OCI-LY7 (cell line): ENCODE results near the gene MDFIC.

ENCODE experiments used
- CTCF ChIP-seq: fragments of 200-600 bp; sonication (generic); conservative IDR thresholded peaks from 2 replicates; pipeline ENCODE4 v1.5.1; 2014; ENCODE audit warnings: mild to moderate bottlenecking, antibody characterized with exemption, low read length, moderate library complexity, mixed read lengths
- EZH2phosphoT487 ChIP-seq: fragments of 200-600 bp; sonication (generic); IDR thresholded peaks from 2 replicates; pipeline ENCODE4 v1.6.1; 2018; ENCODE audit warnings: low read depth, borderline replicate concordance, mild to moderate bottlenecking, mixed run types, antibody characterized with exemption, low read length, moderate library complexity, mixed read lengths

DNA sequence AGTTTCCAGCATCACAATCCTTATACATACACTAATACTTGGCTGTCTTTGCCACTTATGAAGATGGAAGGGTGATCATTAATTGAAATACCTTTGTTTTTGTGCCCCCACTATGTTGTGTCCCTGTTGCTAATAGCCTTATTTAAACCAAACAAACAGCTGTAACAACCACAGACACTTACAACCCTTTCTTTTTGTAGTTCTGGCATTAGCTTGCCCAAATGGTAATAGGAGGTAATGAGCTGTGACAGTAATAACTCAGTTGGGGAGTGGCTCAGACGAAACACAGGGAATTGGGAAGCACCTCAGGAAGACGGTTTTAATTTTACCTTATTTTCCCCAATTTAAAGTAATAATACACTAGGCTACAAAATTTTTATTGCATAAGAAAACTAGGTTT lies 83.4 kb downstream of the MDFIC start:
- TF ChIP-seq CTCF (no peak), EZH2phosphoT487 (no peak)
